HEK293T (cell line): Measurements from ENCODE around the gene PARP1.
"Not testable (repeated sequence)": the region's sequence is repeated elsewhere in the genome, so short reads cannot be mapped to it uniquely, and the experiment has no call there.

ENCODE experiments used
- CTCF ChIA-PET: fragments of 350-600 bp; formaldehyde crosslinking; extraction: SDS; loops from one replicate; lab custom pipeline; 2021; ENCODE audit warnings: antibody characterized with exemption, inconsistent platforms; lab: Yijun Ruan, JAX
- POLR2A ChIA-PET: fragments of 350-600 bp; formaldehyde crosslinking; extraction: SDS; loops from one replicate; lab custom pipeline; 2020; ENCODE audit warnings: antibody characterized with exemption, inconsistent platforms; lab: Yijun Ruan, JAX
- DNase-seq: peaks from one replicate; pipeline ENCODE4 v3.0.0; 2012; ENCODE audit warnings: mixed read lengths; ENCODE audit errors: extremely low spot score
- ARNT ChIP-seq: fragments of 450-650 bp; IDR thresholded peaks from 2 replicates; pipeline ENCODE4 v1.6.1; 2017; ENCODE audit warnings: mild to moderate bottlenecking
- BHLHE40 ChIP-seq: fragments of 450-650 bp; IDR thresholded peaks from 2 replicates; pipeline ENCODE4 v1.6.1; 2016; ENCODE audit warnings: mild to moderate bottlenecking, moderate library complexity, borderline replicate concordance
- CTBP1 ChIP-seq: fragments of 450-650 bp; IDR thresholded peaks from 2 replicates; pipeline ENCODE4 v1.6.1; 2016; ENCODE audit warnings: borderline replicate concordance
- FOXA1 ChIP-seq: fragments of 450-650 bp; IDR thresholded peaks from 2 replicates; pipeline ENCODE4 v1.6.1; 2016; ENCODE audit warnings: mild to moderate bottlenecking
- FOXK2 ChIP-seq: fragments of 450-650 bp; IDR thresholded peaks from 2 replicates; pipeline ENCODE4 v1.6.1; 2016; ENCODE audit warnings: mild to moderate bottlenecking
- FOXM1 ChIP-seq: fragments of 450-650 bp; IDR thresholded peaks from 2 replicates; pipeline ENCODE4 v1.6.1; 2017; ENCODE audit warnings: mild to moderate bottlenecking, borderline replicate concordance
- HDGF ChIP-seq: fragments of 450-650 bp; IDR thresholded peaks from 2 replicates; pipeline ENCODE4 v1.6.1; 2017; ENCODE audit warnings: antibody characterized with exemption, borderline replicate concordance
- L3MBTL2 ChIP-seq: fragments of 450-650 bp; conservative IDR thresholded peaks from 2 replicates; pipeline ENCODE4 v1.6.1; 2016; ENCODE audit warnings: mild to moderate bottlenecking
- LEF1 ChIP-seq: fragments of 450-650 bp; IDR thresholded peaks from 2 replicates; pipeline ENCODE4 v1.6.1; 2017; ENCODE audit warnings: mild to moderate bottlenecking, borderline replicate concordance
- NFRKB ChIP-seq: fragments of 450-650 bp; IDR thresholded peaks from 2 replicates; pipeline ENCODE4 v1.6.1; 2016; ENCODE audit warnings: mild to moderate bottlenecking, moderate library complexity
- PKNOX1 ChIP-seq: fragments of 450-650 bp; IDR thresholded peaks from 2 replicates; pipeline ENCODE4 v1.6.1; 2016
- SP1 ChIP-seq: fragments of 450-650 bp; IDR thresholded peaks from 2 replicates; pipeline ENCODE4 v1.6.1; 2017
- SUZ12 ChIP-seq: fragments of 450-650 bp; IDR thresholded peaks from 2 replicates; pipeline ENCODE4 v1.6.1; 2016; ENCODE audit warnings: mild to moderate bottlenecking
- TARDBP ChIP-seq: fragments of 450-650 bp; IDR thresholded peaks from 2 replicates; pipeline ENCODE4 v1.6.1; 2016
- ZNF384 ChIP-seq: fragments of 450-650 bp; IDR thresholded peaks from 2 replicates; pipeline ENCODE4 v1.6.1; 2016

The PARP1 gene

GRCh38 chr1:226432586-226433340 is 24.9 kb upstream of the PARP1 start:
- CTCF ChIA-PET = no interaction called here
- POLR2A ChIA-PET = no interaction called here
- DNase-seq = no peak
- TF ChIP-seq SUZ12 = no peak

- DNase-seq = not testable (repeated sequence)
Measured at GRCh38 chr1:226431898-226432297, 24.0 kb upstream of the PARP1 start.

GRCh38 chr1:226429858-226430715 is 22.2 kb upstream of the PARP1 start:
- POLR2A ChIA-PET = interaction anchor here (1.0 to 1.1 kb wide), 2 partner anchors 22 to 26 kb away, joined by 3 read pairs; partner anchors contain the start of gene PARP1
- TF ChIP-seq CTBP1 = no peak
- TF ChIP-seq HDGF = no peak
- TF ChIP-seq NFRKB = no peak
- no peak for TF ChIP-seq SUZ12
- TF ChIP-seq ZNF384 = no peak
- no peak for TF ChIP-seq FOXK2
- TF ChIP-seq BHLHE40 = no peak
- TF ChIP-seq L3MBTL2 = no peak
- no peak for TF ChIP-seq LEF1
- no peak for TF ChIP-seq FOXM1
- no peak for DNase-seq
- CTCF ChIA-PET = interaction anchor here (2.8 kb wide), 1 partner anchor 22 kb away, joined by 15 read pairs; the partner anchor contains the start of gene PARP1

More at GRCh38 chr1:226431898-226432297, 24.0 kb upstream of the PARP1 start:
- CTCF ChIA-PET, POLR2A ChIA-PET: not testable (repeated sequence)

GRCh38 chr1:226428791-226429461 is 21.0 kb upstream of the PARP1 start:
- TF ChIP-seq PKNOX1 (peak; percentile 56), LEF1 (no peak), ARNT (no peak), L3MBTL2 (no peak)
- POLR2A ChIA-PET = interaction anchor here (1.0 to 1.1 kb wide), 2 partner anchors 21 to 24 kb away, joined by 3 to 4 read pairs; partner anchors contain the start of gene PARP1
- CTCF ChIA-PET = interaction anchor here (2.8 kb wide), 1 partner anchor 21 kb away, joined by 15 read pairs; the partner anchor contains the start of gene PARP1

GRCh38 chr1:226428348-226428747 is 20.5 kb upstream of the PARP1 start:
- ChIA-PET POLR2A (interaction anchor here (1.1 kb wide), 1 partner anchor 20 kb away, joined by 4 read pairs; the partner anchor contains the start of gene PARP1), CTCF (interaction anchor here (2.8 kb wide), 1 partner anchor 20 kb away, joined by 15 read pairs; the partner anchor contains the start of gene PARP1)
- no peak for DNase-seq
- TF ChIP-seq SP1 = no peak
- no peak for TF ChIP-seq LEF1
- TF ChIP-seq SUZ12 = no peak
- TF ChIP-seq TARDBP = no peak
- no peak for TF ChIP-seq FOXK2
- no peak for TF ChIP-seq FOXA1
- no peak for TF ChIP-seq FOXM1
- TF ChIP-seq PKNOX1 = no peak
- no peak for TF ChIP-seq BHLHE40

More at GRCh38 chr1:226428791-226429461, 21.0 kb upstream of the PARP1 start:
- no peak for DNase-seq

GRCh38 chr1:226427131-226427530 is 19.2 kb upstream of the PARP1 start:
- POLR2A ChIA-PET = interaction anchor here (2.0 kb wide), 1 partner anchor 19 kb away, joined by 6 read pairs; the partner anchor contains the start of gene PARP1
- no peak for DNase-seq
- TF ChIP-seq BHLHE40 = no peak
- no peak for TF ChIP-seq TARDBP
- TF ChIP-seq ZNF384 = no peak
- CTCF ChIA-PET = no interaction called here

- not testable (repeated sequence) for DNase-seq
- CTCF ChIA-PET = interaction anchor here (0.6 to 4.6 kb wide), 2 partner anchors 19 to 114 kb away, joined by 3 to 27 read pairs; partner anchors contain the start of gene PARP1
- POLR2A ChIA-PET = interaction anchor here (2.0 kb wide), 1 partner anchor 18 kb away, joined by 6 read pairs; the partner anchor contains the start of gene PARP1
Measured at GRCh38 chr1:226426395-226426794, 18.5 kb upstream of the PARP1 start.
